Stimulated activated CD8-positive, alpha-beta memory T cell treated with anti-CD3 and anti-CD28 coated beads, Interleukin-15, amount 100 ng/mL, for 24 hours (primary cell): ENCODE data around the gene SIX6.
"Not testable (repeated sequence)": the region's sequence is repeated elsewhere in the genome, so short reads cannot be mapped to it uniquely, and the experiment has no call there.

Experiments used
- DNase-seq: peaks from one replicate; pipeline ENCODE4 v3.0.0-alpha.2; 2020; ENCODE audit warnings: low read depth

The SIX6 gene

DNA sequence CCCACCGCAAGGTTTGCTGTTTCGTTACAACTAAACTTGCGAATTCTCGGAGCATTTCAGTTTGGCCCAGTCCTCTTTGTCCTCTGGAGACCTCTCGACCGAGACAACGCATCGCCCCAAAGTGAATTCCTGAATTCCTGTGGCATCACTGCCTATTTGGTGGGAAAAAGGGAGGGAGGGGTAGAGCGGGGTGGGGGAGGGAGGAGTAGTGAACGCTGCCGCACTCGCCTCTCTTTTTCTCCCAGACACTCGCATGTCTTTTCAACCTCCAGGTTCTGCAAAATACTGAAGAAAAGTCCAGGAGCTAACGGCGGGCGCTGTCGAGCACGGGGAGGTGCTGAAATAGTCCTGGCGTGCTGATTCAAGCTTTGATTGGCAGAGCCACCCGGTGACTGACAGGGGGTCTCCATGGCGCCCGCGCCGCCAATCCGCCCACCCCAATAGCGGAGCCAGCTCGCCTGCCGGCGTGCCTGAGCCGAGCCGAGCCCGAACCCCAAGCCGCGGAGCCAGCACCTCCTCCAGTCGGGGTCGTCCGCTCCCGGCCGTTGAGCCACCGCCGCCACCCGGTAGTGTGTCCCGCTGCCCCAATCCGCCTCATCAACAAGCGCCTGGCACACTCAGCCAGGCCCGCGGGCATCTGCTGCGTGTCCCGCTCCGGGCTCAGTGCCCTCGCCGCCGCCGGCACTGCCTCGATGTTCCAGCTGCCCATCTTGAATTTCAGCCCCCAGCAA lies at the start of gene SIX6:
TSS of gene SIX6 (plus strand) at position 440 of the 731 bp plus-strand sequence. CDS start at position 693, 253 bp downstream.
- DNase-seq: no peak

DNA sequence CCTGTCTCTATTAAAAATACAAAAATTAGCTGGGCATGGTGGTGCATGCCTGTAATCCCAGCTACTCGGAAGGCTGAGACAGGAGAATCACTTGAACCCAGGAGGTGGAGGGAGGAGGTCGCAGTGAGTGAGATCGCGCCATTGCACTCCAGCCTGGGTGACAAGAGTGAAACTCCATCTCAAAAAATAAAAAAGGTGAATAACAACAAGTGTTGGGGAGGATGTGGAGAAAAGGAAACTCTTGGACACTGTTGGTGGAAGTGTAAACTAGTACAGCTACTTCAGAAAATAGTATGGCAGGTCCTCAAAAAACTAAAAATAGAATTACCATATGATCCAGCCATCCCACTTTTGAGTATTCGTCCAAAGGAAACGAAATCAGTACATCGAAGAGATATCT lies 28.7 kb upstream of the SIX6 start:
- not testable (repeated sequence) for DNase-seq

DNA sequence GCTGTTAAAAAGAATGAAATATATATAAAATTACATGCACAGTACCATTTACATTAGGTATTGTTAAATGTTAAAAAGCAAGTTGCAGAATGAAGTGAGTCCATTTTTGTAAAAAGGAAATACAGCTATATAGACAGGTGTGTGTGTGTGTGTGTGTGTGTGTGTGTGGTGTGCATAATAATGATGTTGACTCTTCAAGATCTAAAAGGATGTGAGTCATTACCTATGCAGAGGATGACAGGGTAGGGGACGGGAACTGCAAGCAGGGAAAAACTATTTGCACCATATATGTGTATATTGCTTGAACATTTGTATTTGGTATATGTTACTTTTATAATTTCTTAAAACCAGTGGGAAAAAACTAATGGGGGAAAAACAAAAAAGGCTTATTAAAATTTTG lies 26.2 kb upstream of the SIX6 start:
- no peak for DNase-seq

DNA sequence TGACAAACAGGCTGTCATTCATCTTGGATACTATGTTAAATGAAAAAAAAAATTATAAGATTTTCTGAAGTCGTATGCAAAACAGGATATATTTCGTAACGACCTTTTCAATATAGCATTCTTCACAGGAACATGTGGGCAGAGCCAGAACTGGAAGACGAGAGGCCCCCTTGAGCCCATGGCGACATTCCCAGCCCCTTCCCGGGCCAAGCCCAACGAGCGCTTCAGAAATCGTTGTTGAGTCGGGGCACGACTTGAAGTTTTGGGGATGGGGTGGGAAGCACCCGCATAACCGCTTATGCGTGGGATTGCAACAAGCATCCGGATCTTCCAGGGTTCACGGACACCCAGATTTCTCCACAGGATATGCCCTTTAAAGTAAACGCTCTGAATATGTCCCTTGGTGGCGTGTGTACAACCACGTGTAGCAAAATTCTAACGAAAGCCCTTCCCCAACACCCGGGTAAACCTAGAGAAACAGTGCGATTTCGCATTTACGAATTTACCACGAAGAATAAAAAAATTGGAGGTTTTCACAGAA lies 23.8 kb upstream of the SIX6 start:
- no peak for DNase-seq

DNA sequence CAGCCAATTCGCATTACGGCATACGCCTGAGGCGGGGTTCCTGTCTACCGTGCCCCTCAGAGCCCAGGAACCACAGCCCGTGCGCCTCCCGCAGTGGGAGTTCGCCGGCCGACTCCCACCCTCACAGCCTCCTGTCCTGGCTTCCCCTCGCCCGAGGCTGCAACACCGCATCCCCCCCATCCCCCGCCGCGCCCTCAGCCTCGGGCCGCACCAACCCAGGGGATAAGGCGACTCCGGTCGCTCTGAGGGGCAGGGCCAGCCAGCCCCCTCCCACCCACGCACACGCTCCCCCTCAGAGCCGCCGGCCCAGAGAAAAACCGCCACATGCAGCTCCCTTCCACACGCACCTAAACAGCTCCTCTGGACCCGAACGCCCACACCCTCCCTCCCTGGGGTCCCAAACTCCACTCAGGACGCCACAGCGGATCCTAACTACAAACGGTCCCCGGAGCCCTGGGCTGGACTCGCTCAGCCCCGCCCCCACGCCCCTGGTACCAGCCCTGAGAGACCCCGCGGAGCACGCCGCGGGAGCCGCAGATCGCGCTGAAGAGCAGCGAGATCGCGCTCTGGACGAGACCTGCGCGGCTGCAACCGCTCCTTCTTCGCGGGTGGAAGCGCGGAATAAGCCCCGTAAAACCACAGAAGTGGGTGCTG lies 23.2 kb upstream of the SIX6 start, which contains the start of gene C14orf39:
TSS of gene C14orf39 (minus strand) at position 466 of the 654 bp plus-strand sequence. CDS start 985 bp downstream, outside the sequence.
- DNase-seq: no peak

DNA sequence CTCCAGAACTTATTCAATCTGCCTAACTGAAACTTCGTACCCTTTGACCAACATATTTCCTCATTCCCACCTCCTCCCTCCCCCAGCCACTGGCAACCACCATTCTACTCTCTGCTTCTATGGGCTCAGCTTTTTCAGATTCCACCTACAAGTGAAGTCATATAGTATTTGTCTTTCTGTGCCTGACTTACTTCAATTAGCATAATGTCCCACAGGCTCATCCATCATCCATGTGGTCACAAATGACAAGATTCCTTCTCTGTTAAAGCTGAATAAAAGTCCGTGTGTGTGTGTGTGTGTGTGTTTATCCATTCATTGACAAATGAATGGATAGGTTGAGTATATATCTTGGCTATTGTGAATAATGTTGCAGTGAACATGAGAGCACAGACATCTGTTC lies 21.7 kb upstream of the SIX6 start:
- DNase-seq: no peak

DNA sequence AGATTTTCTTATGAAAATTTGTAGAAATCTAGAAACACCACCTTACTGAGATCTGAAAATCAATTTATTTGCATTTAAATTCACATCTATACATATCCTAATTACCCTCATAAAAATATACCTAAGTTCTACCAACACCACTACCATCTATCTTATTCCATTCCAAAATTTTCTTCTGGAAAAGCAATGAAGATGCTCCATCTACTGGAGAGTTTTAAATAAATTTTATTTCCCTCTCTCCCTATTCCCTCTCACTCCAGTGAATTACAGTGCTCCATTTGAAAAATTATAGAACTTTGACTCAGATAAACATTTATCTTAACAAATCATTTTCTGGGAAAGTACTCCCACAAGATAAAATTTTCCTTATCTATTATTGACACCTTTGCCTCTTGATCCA lies 20.8 kb upstream of the SIX6 start:
- no peak for DNase-seq

DNA sequence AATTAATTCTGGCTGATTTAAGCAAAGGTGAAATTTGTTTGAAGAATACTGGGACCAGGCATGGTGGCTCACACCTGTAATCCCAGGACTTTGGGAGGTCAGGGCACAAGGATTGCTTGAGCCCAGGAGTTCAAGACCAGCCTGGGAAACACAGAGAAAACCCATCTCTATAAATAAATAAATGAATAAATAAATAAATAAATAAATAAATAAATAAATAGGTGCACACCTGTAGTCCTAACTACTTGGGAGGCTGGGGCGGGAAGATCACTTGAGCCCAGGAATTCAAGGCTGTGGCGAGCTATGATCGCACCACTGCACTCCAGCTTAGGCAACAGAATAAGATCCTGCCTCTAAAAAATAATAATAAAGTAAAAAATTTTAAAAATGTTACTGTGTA lies 18.7 kb upstream of the SIX6 start:
- no peak for DNase-seq

DNA sequence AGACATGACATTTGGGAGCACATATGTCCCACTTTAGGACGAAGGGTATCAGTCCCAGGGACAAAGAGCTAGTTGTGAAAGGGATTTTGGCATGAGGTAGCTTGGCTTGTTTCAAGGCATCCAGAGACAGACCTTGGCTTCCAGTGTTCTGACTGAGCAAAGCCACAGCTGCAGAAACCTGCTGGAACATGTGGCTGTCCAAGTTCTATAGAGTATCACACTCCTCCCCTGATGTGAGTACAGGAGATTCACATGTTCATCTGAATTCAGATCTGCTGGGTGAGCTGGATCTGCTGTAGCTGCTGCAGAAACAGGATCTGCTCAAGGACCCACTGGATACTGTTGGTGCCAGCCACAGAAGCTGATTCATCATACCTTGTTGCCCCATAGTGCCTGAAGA lies 13.0 kb upstream of the SIX6 start:
- DNase-seq: no peak

DNA sequence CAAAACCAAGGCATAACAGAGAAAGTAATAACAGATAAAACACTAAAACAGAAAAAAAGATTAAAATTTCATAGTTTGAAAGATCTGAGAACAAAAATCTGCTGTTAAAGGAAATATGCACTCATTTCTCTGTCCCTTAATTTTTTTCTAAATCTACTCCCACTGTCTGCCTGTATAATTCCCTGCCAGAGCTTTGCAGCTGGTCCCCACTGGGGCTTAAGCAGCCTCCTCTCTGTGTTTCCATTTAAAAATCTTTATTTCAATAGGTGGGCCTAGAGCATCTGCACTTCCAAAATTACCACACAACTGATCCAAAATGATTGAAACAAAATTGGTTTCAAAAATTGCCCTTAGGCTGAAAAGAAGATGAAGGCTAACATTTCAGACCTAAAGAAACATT lies 6.4 kb upstream of the SIX6 start:
- DNase-seq: no peak

DNA sequence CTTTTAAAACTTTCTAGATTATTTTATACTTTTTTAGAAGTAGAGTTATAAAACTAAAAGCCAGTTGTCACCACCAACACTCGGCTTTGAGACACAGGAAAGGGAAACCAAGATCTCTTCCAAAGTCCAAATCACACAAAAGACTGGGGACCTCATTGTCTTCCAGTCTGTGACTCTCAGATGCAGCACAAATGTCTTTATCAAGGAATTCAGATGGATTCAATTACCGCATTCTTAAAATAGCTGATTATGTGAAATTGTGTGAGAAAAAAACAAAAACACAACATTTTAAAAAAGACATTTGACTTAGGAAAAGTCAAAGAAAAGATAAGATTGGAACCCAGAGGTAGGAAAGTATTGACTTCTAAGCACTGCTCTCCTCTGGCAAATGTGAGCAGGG lies 3.5 kb upstream of the SIX6 start:
- no peak for DNase-seq

DNA sequence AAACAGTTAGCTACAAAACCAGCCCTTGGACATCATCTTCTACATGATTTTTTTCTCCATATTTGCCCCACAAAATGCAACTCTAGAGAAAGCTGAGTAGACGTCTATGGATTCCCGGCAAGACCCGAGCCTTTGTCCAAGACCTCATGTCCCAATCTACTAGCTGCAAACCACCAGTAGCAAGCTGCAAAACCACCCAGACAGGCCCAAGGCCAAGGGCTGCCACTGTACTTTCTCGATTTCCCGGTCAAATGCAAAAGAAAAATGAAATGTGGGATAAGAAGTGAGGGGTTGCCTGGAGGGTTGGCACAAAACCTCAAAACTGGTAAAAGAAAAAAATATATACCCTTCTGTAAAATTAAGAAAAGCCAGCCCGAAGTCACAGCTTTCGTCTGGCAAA lies 2.9 kb upstream of the SIX6 start:
- DNase-seq: no peak

DNA sequence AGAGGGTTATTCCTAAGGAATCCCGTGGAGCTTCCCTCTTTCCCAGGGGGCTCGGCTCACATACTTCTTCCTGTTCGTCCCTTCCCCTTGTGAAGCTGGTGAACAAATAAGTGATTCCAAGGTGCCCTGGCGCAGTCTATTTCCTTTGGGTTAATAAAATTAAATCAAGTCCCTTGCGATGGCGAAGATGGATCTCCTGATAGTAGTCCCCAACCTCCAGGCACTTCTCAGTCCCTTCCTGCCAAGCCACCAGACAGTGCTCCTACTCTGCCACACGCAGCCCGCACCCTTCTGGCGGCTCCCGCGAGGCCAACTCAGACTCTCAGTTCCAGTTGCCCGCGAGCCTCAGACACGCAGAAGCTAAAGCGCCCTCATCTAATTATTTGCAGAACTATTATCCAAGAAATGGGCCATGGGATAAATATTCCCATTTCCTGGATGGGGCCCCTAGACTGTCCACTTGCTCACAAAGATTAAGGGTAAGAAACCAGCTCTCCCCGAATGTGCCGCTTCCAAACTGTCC lies 2.4 kb upstream of the SIX6 start:
- no peak for DNase-seq

DNA sequence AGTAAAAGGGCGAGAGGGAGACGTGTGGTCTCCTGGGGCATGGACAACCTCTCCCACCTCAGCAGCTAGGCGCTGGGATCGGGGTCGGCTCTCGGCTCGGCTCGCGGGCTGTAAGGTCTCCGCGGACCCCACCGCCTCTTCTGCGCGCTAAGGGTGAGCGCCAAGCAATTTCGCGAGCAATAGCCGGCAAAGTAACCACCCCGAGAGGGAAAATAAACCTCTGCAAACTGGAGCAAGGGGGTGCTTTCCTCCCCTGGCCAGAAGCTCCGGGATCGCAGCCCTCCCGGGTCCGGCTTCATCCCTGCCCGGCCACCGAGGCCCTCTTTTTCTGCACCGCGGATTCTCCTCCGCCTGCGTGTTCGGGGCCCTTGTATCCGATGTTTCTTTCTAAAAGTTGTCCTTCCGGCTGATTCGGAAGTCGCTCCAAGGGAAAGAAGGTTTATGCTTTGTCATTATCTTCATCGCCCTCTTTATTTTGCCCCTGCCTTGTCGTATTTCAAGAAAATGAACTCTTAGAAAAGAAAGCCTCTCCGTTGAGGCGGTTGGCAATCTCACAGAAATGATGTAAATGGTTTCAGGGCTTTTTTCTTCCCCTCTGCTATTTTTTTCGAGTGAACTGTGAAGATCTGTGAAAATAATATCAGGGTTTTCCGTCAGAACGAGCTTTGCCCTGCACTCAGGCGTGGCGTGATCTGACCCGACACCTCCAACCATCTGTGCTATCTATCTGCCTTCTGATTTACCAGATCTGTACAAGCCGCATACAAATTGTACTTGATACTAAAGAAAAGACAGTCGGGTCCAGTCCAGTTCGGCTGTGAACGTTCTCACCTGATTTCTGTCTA lies 1.7 kb upstream of the SIX6 start:
- no peak for DNase-seq

DNA sequence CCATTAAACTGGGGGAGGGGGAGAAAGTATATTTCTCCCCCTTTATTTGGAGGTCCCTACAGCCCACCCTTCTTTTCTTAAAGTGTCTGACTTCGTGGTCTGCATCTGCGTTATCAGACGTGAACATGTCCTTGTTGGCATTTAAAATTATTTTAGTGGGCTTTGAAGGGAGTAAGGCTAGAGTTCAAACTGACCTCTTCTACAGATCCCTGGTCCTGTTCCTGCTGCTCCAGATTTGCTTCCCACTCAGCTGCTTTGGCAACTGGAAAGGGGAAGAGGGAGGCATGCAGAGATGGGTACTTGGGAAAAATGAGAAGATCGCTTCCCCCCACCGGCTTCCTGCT lies 611 bp upstream of the SIX6 start:
- no peak for DNase-seq

DNA sequence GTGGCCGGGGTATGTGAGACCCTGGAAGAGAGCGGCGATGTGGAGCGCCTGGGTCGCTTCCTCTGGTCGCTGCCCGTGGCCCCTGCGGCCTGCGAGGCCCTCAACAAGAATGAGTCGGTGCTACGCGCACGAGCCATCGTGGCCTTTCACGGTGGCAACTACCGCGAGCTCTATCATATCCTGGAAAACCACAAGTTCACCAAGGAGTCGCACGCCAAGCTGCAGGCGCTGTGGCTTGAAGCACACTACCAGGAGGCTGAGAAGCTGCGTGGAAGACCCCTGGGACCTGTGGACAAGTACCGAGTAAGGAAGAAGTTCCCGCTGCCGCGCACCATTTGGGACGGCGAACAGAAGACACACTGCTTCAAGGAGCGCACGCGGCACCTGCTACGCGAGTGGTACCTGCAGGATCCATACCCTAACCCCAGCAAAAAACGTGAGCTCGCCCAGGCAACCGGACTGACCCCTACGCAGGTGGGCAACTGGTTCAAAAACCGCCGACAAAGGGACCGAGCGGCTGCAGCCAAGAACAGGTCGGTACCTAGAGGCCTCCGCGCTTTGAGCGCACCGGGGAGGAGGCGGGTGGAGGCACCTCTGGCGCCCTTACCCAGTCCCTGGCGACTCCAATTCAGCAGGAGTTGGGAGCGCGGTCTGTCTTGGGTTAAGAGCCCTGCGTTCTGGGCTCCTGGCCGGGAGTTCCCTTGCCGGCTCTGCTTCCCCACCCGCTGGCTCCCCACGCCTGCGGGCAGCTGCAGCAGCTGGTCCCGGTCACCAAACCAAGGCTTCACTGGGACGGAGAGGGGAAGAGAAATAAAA lies 700 bp downstream of the SIX6 start:
- no peak for DNase-seq

DNA sequence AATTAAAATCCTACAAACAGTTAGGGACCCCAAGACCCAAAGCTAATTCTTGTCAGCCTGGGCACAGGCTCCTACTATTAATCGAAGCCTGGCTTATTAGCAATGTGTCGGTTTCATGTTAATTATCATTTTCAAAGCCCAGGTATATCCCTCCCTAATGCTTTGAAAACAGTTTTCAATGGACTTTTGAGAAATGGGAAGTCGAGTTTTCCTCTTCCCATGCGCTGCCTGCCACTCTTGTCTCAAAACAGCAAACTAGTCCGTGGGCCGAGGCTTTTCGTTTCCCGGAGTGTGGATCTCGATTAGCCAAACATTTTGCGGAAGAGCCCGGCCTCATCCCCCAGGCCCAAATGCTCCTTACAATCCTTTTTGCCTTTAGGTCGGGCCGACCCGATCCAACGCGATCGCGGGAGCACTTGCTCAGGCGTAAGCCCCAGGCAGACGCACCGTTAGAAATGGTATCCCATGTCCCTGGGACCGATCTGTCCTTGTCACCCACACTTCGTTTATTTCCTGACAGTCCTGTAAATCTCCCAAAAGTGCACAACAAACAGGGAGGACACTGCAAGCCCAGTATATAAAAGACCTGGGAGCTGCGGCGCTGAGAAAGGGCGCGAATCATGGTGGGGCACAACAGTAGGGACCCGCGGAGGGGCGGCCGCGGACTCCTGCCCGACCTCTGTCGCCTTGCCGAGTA lies 1.5 kb downstream of the SIX6 start:
- DNase-seq: no peak

DNA sequence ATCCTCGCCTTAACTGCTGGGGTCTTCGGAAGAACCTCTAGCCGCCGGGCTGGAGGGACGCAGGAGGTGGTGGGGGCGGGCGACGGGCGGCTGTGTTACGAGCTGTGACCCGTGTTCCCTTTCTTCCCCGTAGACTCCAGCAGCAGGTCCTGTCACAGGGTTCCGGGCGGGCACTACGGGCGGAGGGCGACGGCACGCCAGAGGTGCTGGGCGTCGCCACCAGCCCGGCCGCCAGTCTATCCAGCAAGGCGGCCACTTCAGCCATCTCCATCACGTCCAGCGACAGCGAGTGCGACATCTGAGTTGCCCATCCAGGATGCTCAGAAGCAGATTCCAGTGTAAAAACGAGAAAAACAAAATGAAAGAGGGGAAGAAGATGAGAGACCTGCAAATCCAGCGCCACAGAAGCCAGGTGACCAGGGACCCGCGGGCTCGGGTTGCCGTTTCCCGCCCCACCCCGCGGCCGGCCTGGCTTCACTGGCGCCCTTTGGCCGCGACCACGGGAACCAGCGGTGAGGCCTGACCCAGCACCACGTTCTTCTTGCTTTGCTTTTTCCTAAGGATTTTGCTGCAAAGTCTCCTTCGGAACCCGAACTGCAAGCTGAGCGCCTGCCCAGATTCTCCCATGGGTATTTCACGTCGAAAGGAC lies 2.1 kb downstream of the SIX6 start:
- no peak for DNase-seq

DNA sequence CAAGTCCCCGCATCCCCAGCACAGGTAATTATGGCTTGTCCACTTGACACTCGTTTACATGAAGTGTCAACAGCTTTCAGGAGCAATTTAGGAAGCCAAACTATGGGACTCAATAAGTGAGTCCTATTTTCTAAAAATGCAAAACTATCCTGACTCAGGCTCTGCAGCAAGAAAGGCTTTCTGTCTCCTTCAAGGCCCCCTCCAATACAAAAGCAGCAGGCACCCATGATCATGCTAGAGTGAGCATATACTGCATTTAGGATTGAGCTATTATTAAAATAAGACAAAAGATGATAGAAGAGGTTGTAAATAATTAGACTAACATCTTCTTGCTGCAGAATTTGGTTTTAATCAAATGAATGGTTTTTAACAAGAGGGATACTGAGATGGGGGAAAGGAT lies 3.2 kb downstream of the SIX6 start:
- DNase-seq: no peak

DNA sequence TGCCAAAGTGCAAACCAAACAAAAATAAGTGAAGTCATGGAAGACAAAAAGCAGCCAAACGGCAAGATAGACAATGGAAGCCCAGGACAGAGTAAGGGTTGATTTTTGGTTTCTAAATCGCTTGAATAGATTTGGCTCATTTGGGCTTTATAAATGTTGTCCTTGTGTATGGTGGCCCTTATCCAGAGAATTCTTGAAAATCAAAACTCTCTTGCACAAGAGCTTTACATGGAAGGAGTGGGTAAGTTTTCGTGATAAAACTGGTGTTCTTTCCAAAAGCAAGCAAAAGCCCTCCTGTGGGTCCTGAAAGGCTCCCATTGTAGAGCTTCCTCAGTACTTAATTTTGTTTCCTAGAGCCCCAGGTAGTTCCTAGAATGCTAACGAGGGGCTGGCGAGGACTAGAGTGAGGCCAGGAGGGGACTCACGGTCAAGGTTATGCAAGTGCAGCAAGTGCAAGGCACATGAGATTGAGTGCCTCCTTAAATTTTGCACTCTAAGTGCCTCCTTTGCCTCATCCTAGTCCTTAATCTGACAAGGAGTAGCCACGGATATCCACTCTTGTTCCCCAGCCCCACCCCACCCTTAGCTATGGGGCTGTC lies 4.1 kb downstream of the SIX6 start:
- no peak for DNase-seq
